CD8-positive, alpha-beta memory T cell (primary cell): ENCODE data around the gene PREX1. TPM values are rescaled to one million over a fixed set of nuclear protein-coding genes. Genes with fewer than 3 reads are reported as not detected.
A peak's percentile ranks its signal among the peaks of the same experiment; 100 is the strongest.

Experiments used
- CTCF ChIA-PET: fragments of 350-600 bp; sonication (Branson Sonifier 250); formaldehyde crosslinking; loops from one replicate; lab custom pipeline; 2021; ENCODE audit warnings: antibody characterized with exemption; lab: Charles Lee
- POLR2A ChIA-PET: fragments of 350-600 bp; sonication (Branson Sonifier 250); formaldehyde crosslinking; loops from one replicate; lab custom pipeline; 2021; ENCODE audit warnings: antibody characterized with exemption; lab: Charles Lee
- DNase-seq, 5 donors: peaks; one replicate each; pipeline versions ENCODE4 v3.0.0 to v3.0.0-alpha.2; 2020 to 2022; ENCODE audit warnings: mixed read lengths in 1 of 5
- H3K27ac ChIP-seq: one replicate; pipeline ENCODE4 v1.7.0; 2013; ENCODE audit warnings: low read depth, mild to moderate bottlenecking, low read length, moderate library complexity
- H3K27me3 ChIP-seq: 2 replicates; pipeline ENCODE4 v1.7.0; 2013; ENCODE audit warnings: low read length, mild to moderate bottlenecking; ENCODE audit not compliant: insufficient read depth, poor library complexity, severe bottlenecking
- H3K36me3 ChIP-seq: 2 replicates; pipeline ENCODE4 v1.7.0; 2013; ENCODE audit warnings: mild to moderate bottlenecking, low read length, moderate library complexity; ENCODE audit not compliant: insufficient read depth
- H3K4me1 ChIP-seq: 2 replicates; pipeline ENCODE4 v1.7.0; 2013; ENCODE audit warnings: mild to moderate bottlenecking, low read length, moderate library complexity; ENCODE audit not compliant: insufficient read depth
- H3K4me3 ChIP-seq: 2 replicates; pipeline ENCODE4 v1.7.0; 2013; ENCODE audit warnings: mild to moderate bottlenecking, low read length
- H3K9me3 ChIP-seq: 2 replicates; pipeline ENCODE4 v1.7.0; 2013; ENCODE audit warnings: mild to moderate bottlenecking, low read length
- H3K27ac Mint-ChIP-seq, 8 donors: one replicate each; pipeline ENCODE4 v1.8.0; 2020 to 2021; ENCODE audit warnings: mixed read lengths in 8 of 8, mild to moderate bottlenecking in 6 of 8, inconsistent platforms in 3 of 8, moderate library complexity in 3 of 8
- H3K27me3 Mint-ChIP-seq, 2 donors: one replicate each; pipeline ENCODE4 v1.8.0; 2020 to 2021; ENCODE audit warnings: mixed read lengths in 2 of 2, mild to moderate bottlenecking in 1 of 2, moderate library complexity in 1 of 2
- H3K36me3 Mint-ChIP-seq, 3 donors: one replicate each; pipeline ENCODE4 v1.8.0; 2020 to 2021; ENCODE audit warnings: mixed read lengths in 3 of 3, inconsistent platforms in 1 of 3, mild to moderate bottlenecking in 1 of 3
- H3K4me1 Mint-ChIP-seq, 3 donors: one replicate each; pipeline ENCODE4 v1.8.0; 2020 to 2021; ENCODE audit warnings: mixed read lengths in 3 of 3, inconsistent platforms in 1 of 3, mild to moderate bottlenecking in 1 of 3
- H3K4me3 Mint-ChIP-seq, 7 donors: one replicate each; pipeline ENCODE4 v1.8.0; 2020 to 2021; ENCODE audit warnings: mixed read lengths in 7 of 7, mild to moderate bottlenecking in 6 of 7, moderate library complexity in 4 of 7, inconsistent platforms in 2 of 7
- H3K9me3 Mint-ChIP-seq, 5 donors: one replicate each; pipeline ENCODE4 v1.8.0; 2020 to 2022; ENCODE audit warnings: mixed read lengths in 5 of 5, mild to moderate bottlenecking in 3 of 5, moderate library complexity in 2 of 5, inconsistent platforms in 1 of 5
- polyA plus RNA-seq: library from polyadenylated mRNA; unstranded; fragments of 300-500 nt; fragmentation: Illumina TruSeq; gene quantifications from one replicate; pipeline ENCODE4 v1.2.3, GENCODE V29; 2021
- total RNA-seq, 2 experiments: library from RNA; stranded (reverse); gene quantifications; one replicate each; pipeline ENCODE4 v1.2.3, GENCODE V29; 2021

The PREX1 gene
- total and polyA plus RNA-seq, 3 experiments from 2014 or later: 89.5 to 90.5 (median 90.0) TPM

- POLR2A ChIA-PET: no interaction called here
- Mint-ChIP-seq H3K36me3 (no peaks in the 10 kb centered on the region), H3K4me1 (peaks cover 0 to 9% (median 4%) of the 10 kb centered on the region in 3 donors), H3K27ac (peak overlapping the region in 3 of 8 donors; percentile 13 to 52 (median 41)), H3K27me3 (no peaks in the 10 kb centered on the region), H3K9me3 (no peaks in the 10 kb centered on the region), H3K4me3 (no peak overlapping the region)
- Histone ChIP-seq H3K27me3 (no peaks in the 10 kb centered on the region), H3K4me3 (no peak overlapping the region), H3K4me1 (no peaks in the 10 kb centered on the region), H3K36me3 (no peaks in the 10 kb centered on the region), H3K9me3 (no peaks in the 10 kb centered on the region), H3K27ac (no peak overlapping the region)
- DNase-seq: no peak
- CTCF ChIA-PET: no interaction called here
Measured at GRCh38 chr20:48835390-48835789, 7.6 kb upstream of the PREX1 start.

DNA sequence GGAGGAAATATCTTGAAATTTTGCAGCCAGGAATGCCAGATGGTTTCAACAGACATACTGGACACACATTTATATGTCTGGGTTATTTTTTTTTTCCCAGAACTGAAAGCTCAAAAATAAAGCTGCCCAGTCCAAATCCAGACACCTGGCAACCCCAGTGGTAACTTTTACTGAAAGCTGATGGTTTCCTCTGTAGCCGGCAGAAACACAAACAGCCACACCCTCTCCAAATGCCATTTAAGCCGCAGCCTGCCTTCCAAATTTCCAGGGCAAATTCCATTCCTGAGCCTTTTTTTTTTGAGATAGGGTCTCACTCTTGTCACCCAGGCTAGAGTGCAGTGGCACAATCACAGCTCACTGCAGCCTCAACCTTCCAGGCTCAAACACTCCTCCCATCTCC lies 6.5 kb upstream of the PREX1 start:
- no peaks in the 10 kb centered on the region for H3K36me3 ChIP-seq
- H3K27ac Mint-ChIP-seq: peak overlapping the region in 1 of 8 donors; percentile 77
- H3K4me3 ChIP-seq: no peak overlapping the region
- H3K4me3 Mint-ChIP-seq: no peak overlapping the region
- no peak overlapping the region for H3K27ac ChIP-seq
- H3K4me1 Mint-ChIP-seq: peaks cover 0 to 6% (median 4%) of the 10 kb centered on the region in 3 donors
- H3K27me3 Mint-ChIP-seq: no peaks in the 10 kb centered on the region
- POLR2A ChIA-PET: no interaction called here
- DNase-seq: no peak
- no peaks in the 10 kb centered on the region for H3K27me3 ChIP-seq
- no peaks in the 10 kb centered on the region for H3K9me3 Mint-ChIP-seq
- no peaks in the 10 kb centered on the region for H3K36me3 Mint-ChIP-seq
- H3K4me1 ChIP-seq: no peaks in the 10 kb centered on the region
- CTCF ChIA-PET: no interaction called here
- no peaks in the 10 kb centered on the region for H3K9me3 ChIP-seq

DNA sequence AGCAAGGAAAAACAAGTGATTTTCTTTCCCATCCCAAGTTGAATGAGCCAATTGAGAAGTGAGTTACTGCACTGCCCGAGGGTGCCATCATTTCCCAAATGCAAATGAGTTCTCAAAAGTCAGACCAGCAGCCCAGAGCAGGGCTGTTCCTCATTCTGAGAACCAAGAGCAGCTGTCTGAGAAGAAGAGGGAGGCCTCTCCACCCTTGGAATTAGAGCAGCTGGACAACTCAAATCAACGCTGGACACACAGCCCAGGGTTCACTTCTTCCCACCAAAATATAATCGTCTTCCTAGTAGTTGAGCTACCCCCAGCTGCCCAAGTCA lies 4.6 kb upstream of the PREX1 start:
- no peaks in the 10 kb centered on the region for H3K9me3 ChIP-seq
- H3K27ac ChIP-seq: no peak overlapping the region
- H3K4me3 ChIP-seq: no peak overlapping the region
- no peaks in the 10 kb centered on the region for H3K4me1 ChIP-seq
- ChIA-PET POLR2A (no interaction called here), CTCF (interaction anchor here (1.0 kb wide), 1 partner anchor 175 kb away, joined by 4 read pairs; no protein-coding TSS in a partner anchor)
- Mint-ChIP-seq H3K9me3 (no peaks in the 10 kb centered on the region), H3K36me3 (peaks cover 0 to 2% (median 0%) of the 10 kb centered on the region in 3 donors), H3K4me1 (peaks cover 5 to 6% (median 6%) of the 10 kb centered on the region in 3 donors), H3K27ac (peak overlapping the region in 1 of 8 donors; percentile 21), H3K27me3 (no peaks in the 10 kb centered on the region), H3K4me3 (peak overlapping the region in 1 of 7 donors; percentile 31)
- H3K27me3 ChIP-seq: no peaks in the 10 kb centered on the region
- DNase-seq: no peak
- H3K36me3 ChIP-seq: no peaks in the 10 kb centered on the region

DNA sequence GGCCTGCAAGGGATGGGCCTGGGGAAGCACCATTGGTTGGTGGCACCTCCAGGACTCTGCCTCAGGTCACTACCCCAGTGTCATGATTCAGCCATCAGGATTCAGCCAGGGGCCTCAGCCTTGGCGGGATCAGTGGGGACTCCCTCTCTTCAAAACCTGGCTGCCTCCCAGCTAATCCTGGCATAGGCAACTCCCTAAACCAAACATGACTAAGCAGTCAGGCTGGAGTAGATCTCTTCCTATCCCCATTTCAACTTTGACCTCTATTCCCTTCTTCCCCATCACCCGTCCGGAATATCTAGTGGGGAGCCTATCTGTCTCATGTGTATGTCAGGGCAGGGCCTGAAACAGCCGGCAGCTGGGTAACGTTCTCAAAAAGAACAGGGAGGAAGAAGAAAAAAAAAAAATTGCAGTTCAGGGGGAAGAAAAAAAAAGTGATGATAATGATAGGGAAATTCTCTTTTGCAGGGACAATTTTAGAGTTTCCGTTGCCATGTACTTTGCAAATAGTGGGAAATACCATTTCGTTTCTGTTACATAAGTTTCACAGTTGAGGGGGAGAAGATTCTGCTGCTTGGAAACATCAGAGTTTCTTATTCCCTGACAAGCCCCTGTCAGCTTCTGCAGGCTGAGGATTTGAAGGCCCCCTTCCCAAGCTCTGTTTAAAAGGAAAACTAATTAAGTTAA lies 4.1 kb upstream of the PREX1 start:
- Histone ChIP-seq H3K36me3 (no peaks in the 10 kb centered on the region), H3K4me1 (no peaks in the 10 kb centered on the region), H3K4me3 (no peak overlapping the region), H3K9me3 (no peaks in the 10 kb centered on the region), H3K27me3 (no peaks in the 10 kb centered on the region), H3K27ac (no peak overlapping the region)
- CTCF ChIA-PET: interaction anchor here (1.4 kb wide), 1 partner anchor 9 kb away, joined by 4 read pairs; no protein-coding TSS in a partner anchor
- Mint-ChIP-seq H3K36me3 (peaks cover 0 to 5% (median 0%) of the 10 kb centered on the region in 3 donors), H3K27ac (peak overlapping the region in 4 of 8 donors; percentile 6 to 59 (median 38)), H3K27me3 (no peaks in the 10 kb centered on the region), H3K4me3 (peak overlapping the region in 1 of 7 donors; percentile 8), H3K9me3 (no peaks in the 10 kb centered on the region), H3K4me1 (peaks cover 5 to 6% (median 6%) of the 10 kb centered on the region in 3 donors)
- no peak for DNase-seq
- POLR2A ChIA-PET: no interaction called here

GRCh38 chr20:48830826-48831318 lies 3.1 kb upstream of the PREX1 start:
- H3K4me3 ChIP-seq: no peak overlapping the region
- no peak for DNase-seq
- Mint-ChIP-seq H3K27ac (peak overlapping the region in 5 of 8 donors; percentile 2 to 80 (median 74)), H3K36me3 (peaks cover 0 to 14% (median 0%) of the 10 kb centered on the region in 3 donors), H3K4me1 (peaks cover 5 to 8% (median 6%) of the 10 kb centered on the region in 3 donors), H3K9me3 (no peaks in the 10 kb centered on the region), H3K4me3 (peak overlapping the region in 2 of 7 donors; percentile 51 to 79), H3K27me3 (no peaks in the 10 kb centered on the region)
- ChIA-PET POLR2A (no interaction called here), CTCF (interaction anchor here (0.8 to 2.7 kb wide), 4 partner anchors 10 to 173 kb away, joined by 3 to 10 read pairs (median 5); no protein-coding TSS in a partner anchor)
- H3K9me3 ChIP-seq: no peaks in the 10 kb centered on the region
- H3K4me1 ChIP-seq: no peaks in the 10 kb centered on the region
- no peaks in the 10 kb centered on the region for H3K27me3 ChIP-seq
- H3K27ac ChIP-seq: no peak overlapping the region
- no peaks in the 10 kb centered on the region for H3K36me3 ChIP-seq

- POLR2A ChIA-PET: no interaction called here
- H3K4me1 ChIP-seq: peaks cover 2% of the 10 kb centered on the region
- no peaks in the 10 kb centered on the region for H3K9me3 Mint-ChIP-seq
Measured at GRCh38 chr20:48829940-48830339, 2.1 kb upstream of the PREX1 start.

DNA sequence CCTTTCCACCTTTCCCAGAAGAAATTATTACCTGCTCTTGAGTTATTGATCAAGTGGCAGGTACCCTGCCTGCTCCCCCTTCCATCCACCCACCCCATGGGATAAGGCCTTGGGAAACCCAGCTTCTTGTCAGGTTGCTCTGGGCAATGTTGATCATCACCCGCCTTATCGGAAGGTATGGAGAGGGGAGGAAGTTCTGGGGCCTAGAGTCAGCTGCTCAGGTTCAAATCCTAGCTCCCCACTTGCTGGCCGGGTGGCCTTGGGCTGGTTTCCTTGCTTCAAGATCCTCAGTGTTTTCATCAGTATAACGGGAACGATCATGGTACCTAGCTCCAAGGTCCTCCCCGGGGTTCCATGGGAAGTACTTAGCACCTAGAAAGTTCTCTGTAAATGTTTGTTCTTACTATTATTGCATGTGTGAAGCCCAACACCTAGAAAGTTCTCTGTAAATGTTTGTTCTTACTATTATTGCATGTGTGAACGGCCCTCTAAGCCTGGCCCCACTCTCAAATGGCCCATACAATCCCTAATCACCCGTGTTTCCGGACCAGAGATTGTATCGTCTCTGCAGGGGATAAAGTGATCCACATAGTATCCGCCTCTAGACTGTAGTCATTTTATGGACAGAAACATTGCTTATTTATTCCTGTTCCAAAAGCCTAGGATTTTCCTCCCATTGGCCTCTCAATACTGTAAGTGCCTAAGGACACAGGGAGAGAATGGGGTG lies 1.1 kb upstream of the PREX1 start:
- POLR2A ChIA-PET: interaction anchor here (0.7 to 2.3 kb wide), 3 partner anchors 11 to 31 kb away, joined by 3 to 10 read pairs (median 3); no protein-coding TSS in a partner anchor
- H3K27ac Mint-ChIP-seq: peak overlapping the region; percentile 83 to 97 (median 92)
- H3K36me3 Mint-ChIP-seq: peaks cover 0 to 23% (median 0%) of the 10 kb centered on the region in 3 donors
- H3K9me3 Mint-ChIP-seq: no peaks in the 10 kb centered on the region
- no peak for DNase-seq
- Histone ChIP-seq H3K9me3 (no peaks in the 10 kb centered on the region), H3K36me3 (no peaks in the 10 kb centered on the region), H3K27me3 (no peaks in the 10 kb centered on the region), H3K4me3 (no peak overlapping the region), H3K27ac (peak overlapping the region; percentile 59), H3K4me1 (peaks cover 13% of the 10 kb centered on the region)
- H3K27me3 Mint-ChIP-seq: no peaks in the 10 kb centered on the region
- peak overlapping the region; percentile 82 to 92 (median 90) for H3K4me3 Mint-ChIP-seq
- H3K4me1 Mint-ChIP-seq: peaks cover 5 to 26% (median 26%) of the 10 kb centered on the region in 3 donors
- CTCF ChIA-PET: interaction anchor here (1.3 to 3.0 kb wide), 4 partner anchors 10 to 113 kb away, joined by 3 to 14 read pairs (median 7); no protein-coding TSS in a partner anchor

More at GRCh38 chr20:48829940-48830339, 2.1 kb upstream of the PREX1 start:
- Mint-ChIP-seq H3K36me3 (peaks cover 0 to 21% (median 0%) of the 10 kb centered on the region in 3 donors), H3K27me3 (no peaks in the 10 kb centered on the region), H3K27ac (peak overlapping the region in 2 of 8 donors; percentile 80 to 94), H3K4me3 (peak overlapping the region in 3 of 7 donors; percentile 85 to 92 (median 85)), H3K4me1 (peaks cover 5 to 16% (median 16%) of the 10 kb centered on the region in 3 donors)
- no peak for DNase-seq
- no peaks in the 10 kb centered on the region for H3K36me3 ChIP-seq
- no peak overlapping the region for H3K4me3 ChIP-seq
- no peaks in the 10 kb centered on the region for H3K9me3 ChIP-seq
- no peak overlapping the region for H3K27ac ChIP-seq
- no peaks in the 10 kb centered on the region for H3K27me3 ChIP-seq
- CTCF ChIA-PET: interaction anchor here (1.3 to 2.7 kb wide), 3 partner anchors 12 to 172 kb away, joined by 3 to 10 read pairs (median 6); no protein-coding TSS in a partner anchor
